Ishikawa (cell line): Measurements from ENCODE around the gene MICALL2.

ENCODE experiments used
- CEBPB ChIP-seq: IDR thresholded peaks from 2 replicates; pipeline ENCODE4 v1.6.1; 2012
- CREB1 ChIP-seq: IDR thresholded peaks from 2 replicates; pipeline ENCODE4 v1.6.1; 2012; ENCODE audit warnings: low read depth
- EGR1 ChIP-seq: IDR thresholded peaks from 2 replicates; pipeline ENCODE4 v1.6.1; 2012
- EP300 ChIP-seq: IDR thresholded peaks from 2 replicates; pipeline ENCODE4 v1.6.1; 2012; ENCODE audit warnings: borderline replicate concordance
- FOXM1 ChIP-seq: IDR thresholded peaks from 2 replicates; pipeline ENCODE4 v1.6.1; 2012; ENCODE audit warnings: low read depth, borderline replicate concordance
- MAX ChIP-seq: IDR thresholded peaks from 2 replicates; pipeline ENCODE4 v1.6.1; 2012
- NFIC ChIP-seq: IDR thresholded peaks from 2 replicates; pipeline ENCODE4 v1.6.1; 2012
- RAD21 ChIP-seq: IDR thresholded peaks from 2 replicates; pipeline ENCODE4 v1.6.1; 2012; ENCODE audit warnings: low read depth
- REST ChIP-seq: IDR thresholded peaks from 2 replicates; pipeline ENCODE4 v1.6.1; 2012; ENCODE audit warnings: low read depth, mild to moderate bottlenecking
- TAF1 ChIP-seq: IDR thresholded peaks from 2 replicates; pipeline ENCODE4 v1.6.1; 2012; ENCODE audit warnings: low read depth, mild to moderate bottlenecking
- TCF12 ChIP-seq: IDR thresholded peaks from 2 replicates; pipeline ENCODE4 v1.6.1; 2012; ENCODE audit warnings: low read depth
- TEAD4 ChIP-seq: IDR thresholded peaks from 2 replicates; pipeline ENCODE4 v1.6.1; 2012
- USF1 ChIP-seq: IDR thresholded peaks from 2 replicates; pipeline ENCODE4 v1.6.1; 2012
- YY1 ChIP-seq: IDR thresholded peaks from 2 replicates; pipeline ENCODE4 v1.6.1; 2012; ENCODE audit warnings: low read depth
- ZBTB7A ChIP-seq: IDR thresholded peaks from 2 replicates; pipeline ENCODE4 v1.6.1; 2012; ENCODE audit warnings: low read depth

The MICALL2 gene

GRCh38 chr7:1498370-1499305 lies 39.4 kb upstream of the MICALL2 start:
- TF ChIP-seq MAX (no peak), ZBTB7A (no peak), REST (no peak), YY1 (no peak), FOXM1 (no peak), EGR1 (no peak), CREB1 (no peak), CEBPB (no peak), NFIC (no peak), USF1 (no peak), TAF1 (no peak)

- no peak for TF ChIP-seq ZBTB7A
- TF ChIP-seq TAF1, result no peak
- TF ChIP-seq CREB1, result no peak
- no peak for TF ChIP-seq RAD21
- TF ChIP-seq NFIC, result no peak
- TF ChIP-seq TCF12, result no peak
- no peak for TF ChIP-seq FOXM1
- TF ChIP-seq YY1, result no peak
- TF ChIP-seq REST, result no peak
- TF ChIP-seq MAX, result no peak
- TF ChIP-seq CEBPB, result no peak
- TF ChIP-seq EP300, result no peak
- no peak for TF ChIP-seq USF1
- TF ChIP-seq TEAD4, result no peak
- no peak for TF ChIP-seq EGR1
These were observed 38.1 kb upstream of the MICALL2 start for GRCh38 chr7:1497293-1497927.

GRCh38 chr7:1496531-1497292 lies 37.4 kb upstream of the MICALL2 start:
- no peak for TF ChIP-seq REST
- no peak for TF ChIP-seq CEBPB
- TF ChIP-seq EP300, result no peak
- TF ChIP-seq YY1, result no peak
- TF ChIP-seq USF1, result no peak
- no peak for TF ChIP-seq MAX
- no peak for TF ChIP-seq EGR1
- TF ChIP-seq ZBTB7A, result no peak
- no peak for TF ChIP-seq NFIC
- TF ChIP-seq FOXM1, result no peak
- no peak for TF ChIP-seq RAD21
- TF ChIP-seq TCF12, result no peak
- no peak for TF ChIP-seq CREB1
- no peak for TF ChIP-seq TAF1
- no peak for TF ChIP-seq TEAD4
